ENCODE measurements around the gene PTK6. TPM values are rescaled to one million over a fixed set of nuclear protein-coding genes. Genes with fewer than 3 reads are reported as not detected.

The PTK6 gene
- total and polyA plus RNA-seq, 2 donors (not counting 1 experiment from before 2014, with no cell fraction given), result 0.17 TPM; not detected in 1

DNA sequence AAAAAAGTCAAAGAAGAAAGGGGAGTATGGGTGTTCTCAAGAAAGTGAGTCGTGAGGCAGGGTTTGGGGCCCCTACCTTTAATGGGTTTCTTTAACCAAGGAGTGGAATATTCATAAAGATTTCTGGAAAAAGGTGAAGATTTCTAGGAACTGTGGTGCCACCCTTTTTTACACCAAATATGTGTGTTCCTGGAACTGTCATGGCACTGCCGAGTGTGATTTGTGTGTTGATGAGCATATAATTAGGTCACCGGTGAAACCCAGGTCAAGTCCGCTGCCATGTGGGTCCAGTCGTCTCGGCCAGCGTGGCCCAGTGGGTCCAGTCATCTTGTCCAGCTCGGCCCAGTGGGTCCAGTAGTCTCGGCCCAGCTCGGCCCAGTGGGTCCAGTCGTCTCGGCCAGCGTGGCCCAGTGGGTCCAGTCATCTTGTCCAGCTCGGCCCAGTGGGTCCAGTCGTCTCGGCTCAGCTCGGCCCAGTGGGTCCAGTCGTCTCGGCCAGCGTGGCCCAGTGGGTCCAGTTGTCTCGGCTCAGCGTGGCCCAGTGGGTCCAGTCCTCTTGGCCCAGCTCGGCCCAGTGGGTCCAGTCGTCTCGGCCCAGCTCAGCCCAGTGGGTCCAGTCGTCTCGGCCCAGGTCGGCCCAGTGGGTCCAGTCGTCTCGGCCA is 30.0 kb downstream of the PTK6 start:
- no peak for TF ChIP-seq CTCF (conservative IDR thresholded peaks at IDR 0.05 in 1 of 2, IDR thresholded peaks at IDR 0.05 in 1 of 2; ENCODE audit: low read depth in 1 of 2, low read length in 2 of 2)
- no peak for TF ChIP-seq EZH2 (IDR thresholded peaks at IDR 0.05; ENCODE audit: low read length, missing control alignments)
- Histone ChIP-seq H3K79me2 (ENCODE audit: control insufficient read depth, insufficient read depth, low read length) (no peaks in the 10 kb centered on the region), H3K4me2 (ENCODE audit: extremely low read depth, insufficient read depth, low read length) (no peak overlapping the region), H3K36me3 (ENCODE audit: control insufficient read depth, insufficient read depth, low read length) (no peaks in the 10 kb centered on the region), H4K20me1 (ENCODE audit: control insufficient read depth, extremely low read depth, insufficient read depth, low read length) (no peaks in the 10 kb centered on the region), H2AFZ (ENCODE audit: low read length) (no peak overlapping the region), H3K9me3 (ENCODE audit: control insufficient read depth, insufficient read depth, low read depth, low read length) (no peaks in the 10 kb centered on the region), H3K4me1 (ENCODE audit: control insufficient read depth, extremely low read depth, insufficient read depth, low read length) (no peaks in the 10 kb centered on the region), H3K27me3 (ENCODE audit: control insufficient read depth, insufficient read depth, low read length) (peaks cover 2% of the 10 kb centered on the region), H3K4me3 (replicated peaks in 1 of 4; ENCODE audit: control extremely low read depth in 1 of 4, insufficient read depth in 1 of 4, low read depth in 3 of 4, low read length in 4 of 4) (no peak overlapping the region), H3K9ac (ENCODE audit: insufficient read depth, low read length) (no peak overlapping the region), H3K27ac (ENCODE audit: insufficient read depth, low read length) (no peak overlapping the region)
- no peak for DNase-seq (ENCODE audit: low read depth in 2 of 2)

- TF ChIP-seq CTCF (conservative IDR thresholded peaks at IDR 0.05 in 1 of 2, IDR thresholded peaks at IDR 0.05 in 1 of 2; ENCODE audit: low read depth in 1 of 2, low read length in 2 of 2), result no peak
- no peak for TF ChIP-seq EZH2 (IDR thresholded peaks at IDR 0.05; ENCODE audit: low read length, missing control alignments)
- no peak overlapping the region for H3K27ac ChIP-seq (ENCODE audit: insufficient read depth, low read length)
These were observed 31.5 kb downstream of the PTK6 start for GRCh38 chr20:63505723-63506122.

DNA sequence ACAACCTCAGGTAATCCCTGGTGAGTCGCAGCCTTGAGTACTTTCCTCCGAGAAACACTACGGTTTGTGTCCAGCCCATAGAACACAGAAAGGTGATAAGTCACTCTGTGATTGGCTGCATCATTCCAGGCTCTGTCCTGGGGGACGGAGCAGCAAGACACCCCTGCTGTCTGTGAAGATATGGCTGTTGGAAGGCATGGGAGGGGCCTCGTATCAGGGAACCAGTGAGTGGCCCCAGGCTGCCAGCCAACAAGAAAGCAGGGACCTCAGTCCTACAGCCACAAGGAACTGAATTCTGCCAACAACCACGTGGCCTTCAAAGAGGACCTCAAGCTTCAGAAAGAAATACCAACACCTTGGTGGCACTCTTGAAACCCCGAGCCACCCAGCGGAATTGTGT is 31.9 kb downstream of the PTK6 start:
- no peaks in the 10 kb centered on the region for H4K20me1 ChIP-seq (ENCODE audit: control insufficient read depth, extremely low read depth, insufficient read depth, low read length)
- H3K27me3 ChIP-seq (ENCODE audit: control insufficient read depth, insufficient read depth, low read length), result peaks cover 2% of the 10 kb centered on the region
- no peak overlapping the region for H3K4me2 ChIP-seq (ENCODE audit: extremely low read depth, insufficient read depth, low read length)
- no peak overlapping the region for H3K9ac ChIP-seq (ENCODE audit: insufficient read depth, low read length)
- TF ChIP-seq CTCF (conservative IDR thresholded peaks at IDR 0.05 in 1 of 2, IDR thresholded peaks at IDR 0.05 in 1 of 2; ENCODE audit: low read depth in 1 of 2, low read length in 2 of 2), result no peak
- no peak for TF ChIP-seq EZH2 (IDR thresholded peaks at IDR 0.05; ENCODE audit: low read length, missing control alignments)
- no peaks in the 10 kb centered on the region for H3K9me3 ChIP-seq (ENCODE audit: control insufficient read depth, insufficient read depth, low read depth, low read length)
- no peaks in the 10 kb centered on the region for H3K36me3 ChIP-seq (ENCODE audit: control insufficient read depth, insufficient read depth, low read length)
- no peaks in the 10 kb centered on the region for H3K4me1 ChIP-seq (ENCODE audit: control insufficient read depth, extremely low read depth, insufficient read depth, low read length)
- no peak overlapping the region for H3K4me3 ChIP-seq (replicated peaks in 1 of 4; ENCODE audit: control extremely low read depth in 1 of 4, insufficient read depth in 1 of 4, low read depth in 3 of 4, low read length in 4 of 4)
- no peak overlapping the region for H3K27ac ChIP-seq (ENCODE audit: insufficient read depth, low read length)
- no peak overlapping the region for H2AFZ ChIP-seq (ENCODE audit: low read length)
- DNase-seq (ENCODE audit: low read depth in 2 of 2), result no peak
- H3K79me2 ChIP-seq (ENCODE audit: control insufficient read depth, insufficient read depth, low read length), result no peaks in the 10 kb centered on the region

More at GRCh38 chr20:63505723-63506122, 31.5 kb downstream of the PTK6 start:
- Histone ChIP-seq H3K4me3 (replicated peaks in 1 of 4; ENCODE audit: control extremely low read depth in 1 of 4, insufficient read depth in 1 of 4, low read depth in 3 of 4, low read length in 4 of 4) (no peak overlapping the region), H3K27me3 (ENCODE audit: control insufficient read depth, insufficient read depth, low read length) (peaks cover 2% of the 10 kb centered on the region), H3K79me2 (ENCODE audit: control insufficient read depth, insufficient read depth, low read length) (no peaks in the 10 kb centered on the region), H3K9me3 (ENCODE audit: control insufficient read depth, insufficient read depth, low read depth, low read length) (no peaks in the 10 kb centered on the region), H2AFZ (ENCODE audit: low read length) (no peak overlapping the region), H3K36me3 (ENCODE audit: control insufficient read depth, insufficient read depth, low read length) (no peaks in the 10 kb centered on the region), H3K4me1 (ENCODE audit: control insufficient read depth, extremely low read depth, insufficient read depth, low read length) (no peaks in the 10 kb centered on the region), H4K20me1 (ENCODE audit: control insufficient read depth, extremely low read depth, insufficient read depth, low read length) (no peaks in the 10 kb centered on the region), H3K9ac (ENCODE audit: insufficient read depth, low read length) (no peak overlapping the region), H3K4me2 (ENCODE audit: extremely low read depth, insufficient read depth, low read length) (no peak overlapping the region)
- DNase-seq (ENCODE audit: low read depth in 2 of 2), result no peak

All from fibroblast of lung (primary cell).